H1 (cell line): ENCODE results near the gene SMIM41.

Experiments used
- ASH2L ChIP-seq: fragments of 200-600, 300-600 bp; sonication (generic); IDR thresholded peaks from one replicate; pipeline ENCODE4 v1.7.1; 2017; ENCODE audit warnings: low read length
- BACH1 ChIP-seq: IDR thresholded peaks from 2 replicates; pipeline ENCODE4 v1.6.1; 2012; ENCODE audit warnings: low read length, improper control_type of control experiment
- CREB1 ChIP-seq: IDR thresholded peaks from 2 replicates; pipeline ENCODE4 v1.6.1; 2012; ENCODE audit warnings: inconsistent platforms
- CTCF ChIP-seq, 3 experiments: IDR thresholded peaks; 1 replicate in 2 of 3; 2 replicates in 1 of 3; pipeline versions ENCODE4 v1.5.1 to v1.6.1; 2011; ENCODE audit warnings: low read length in 3 of 3, mild to moderate bottlenecking in 3 of 3, inconsistent platforms in 2 of 3, low read depth in 1 of 3, moderate library complexity in 1 of 3; ENCODE audit not compliant: insufficient read depth in 1 of 3; ENCODE audit errors: control extremely low read depth in 1 of 3
- GABPA ChIP-seq: IDR thresholded peaks from 2 replicates; pipeline ENCODE4 v1.6.1; 2011; ENCODE audit warnings: mild to moderate bottlenecking, low read length, moderate library complexity, borderline replicate concordance; ENCODE audit not compliant: insufficient read depth
- HDAC2 ChIP-seq, 2 experiments: fragments of 300-600 bp in 1 of 2; sonication (generic) in 1 of 2; IDR thresholded peaks; 2 replicates each; pipeline ENCODE4 v1.6.1; 2011 to 2012; ENCODE audit warnings: low read depth in 2 of 2, low read length in 2 of 2, mild to moderate bottlenecking in 2 of 2, moderate library complexity in 2 of 2, borderline replicate concordance in 1 of 2, inconsistent platforms in 1 of 2
- NANOG ChIP-seq: IDR thresholded peaks from 2 replicates; pipeline ENCODE4 v1.6.1; 2011; ENCODE audit warnings: low read length, low read depth, mild to moderate bottlenecking, inconsistent platforms; ENCODE audit not compliant: insufficient read depth, poor library complexity, severe bottlenecking
- RNF2 ChIP-seq: fragments of 200-900, 300-1000 bp; sonication (generic); IDR thresholded peaks from 2 replicates; pipeline ENCODE4 v1.7.1; 2016; ENCODE audit warnings: borderline replicate concordance, low read depth, mild to moderate bottlenecking, antibody characterized with exemption, low read length; ENCODE audit not compliant: poor library complexity, severe bottlenecking; ENCODE audit errors: missing control alignments
- SIRT6 ChIP-seq: IDR thresholded peaks from one replicate; pipeline ENCODE4 v1.7.1; 2012; ENCODE audit warnings: low read length, inconsistent platforms
- SP1 ChIP-seq: IDR thresholded peaks from 2 replicates; pipeline ENCODE4 v1.6.1; 2011; ENCODE audit warnings: low read depth, low read length

- TF ChIP-seq SP1 (0 out of 2 replicates have a peak, but pooled peaks have one; percentile 58), CTCF (IDR thresholded peaks at IDR 0.05; ENCODE audit: control extremely low read depth in 1 of 3, insufficient read depth in 1 of 3, low read depth in 1 of 3, low read length in 3 of 3) (no peak), RNF2 (no peak), GABPA (no peak), ASH2L (peak; percentile 57), SIRT6 (no peak), CREB1 (peak; percentile 56; the same call in 1 of the 2 replicates), HDAC2 (IDR thresholded peaks at IDR 0.05; ENCODE audit: borderline replicate concordance in 1 of 2, low read depth in 2 of 2, low read length in 2 of 2) (peak in 1 of 2 experiments; percentile 88; a peak in 1 of 4 replicates), BACH1 (no peak), NANOG (no peak)
These were observed 46.0 kb downstream of the SMIM41 start for GRCh38 chr12:52125476-52125900.
